H4 (cell line): ENCODE data around the gene AGXT. TPM values are rescaled to one million over a fixed set of nuclear protein-coding genes. Genes with fewer than 3 reads are reported as not detected.
A peak's percentile ranks its signal among the peaks of the same experiment; 100 is the strongest.

Experiments used
- DNase-seq: peaks from one replicate; pipeline ENCODE4 v3.0.0-alpha.2; 2015; ENCODE audit warnings: low spot score
- total RNA-seq: library from RNA; depleted of rRNA; stranded (reverse); fragments of >200 nt; shearing (Covaris generic); gene quantifications from 2 replicates; pipeline ENCODE4 v1.2.3, GENCODE V29; 2014; rRNA removed

AGXT gene
- not detected in 2 replicates for total RNA-seq

- DNase-seq, result peak; percentile 47
These were observed at the start of gene AGXT for GRCh38 chr2:240868286-240869108. AGXT (plus strand) TSS chr2:240868824; CDS start chr2:240868866, 42 bp downstream.

GRCh38 chr2:240819126-240819857 lies 49.3 kb upstream of the AGXT start:
- DNase-seq, result no peak

GRCh38 chr2:240819858-240820606 lies 48.6 kb upstream of the AGXT start, which contains the start of gene KIF1A:
KIF1A (minus strand) TSS chr2:240820219; CDS start chr2:240797752, 22,467 bp downstream.
- peak; percentile 2 for DNase-seq

- peak; percentile 1 for DNase-seq
These were observed 47.8 kb upstream of the AGXT start for GRCh38 chr2:240820607-240821428.

- no peak for DNase-seq
These were observed 47.2 kb upstream of the AGXT start for GRCh38 chr2:240821429-240821778.

- no peak for DNase-seq
These were observed 46.3 kb upstream of the AGXT start for GRCh38 chr2:240822280-240822847.

GRCh38 chr2:240823449-240824336 lies 44.9 kb upstream of the AGXT start:
- DNase-seq, result no peak

- DNase-seq, result no peak
These were observed 43.1 kb upstream of the AGXT start for GRCh38 chr2:240825476-240825875.

GRCh38 chr2:240831594-240832204 lies 36.9 kb upstream of the AGXT start:
- peak; percentile 3 for DNase-seq

GRCh38 chr2:240832205-240832727 lies 36.4 kb upstream of the AGXT start:
- peak; percentile 89 for DNase-seq

GRCh38 chr2:240832921-240833494 lies 35.6 kb upstream of the AGXT start:
- no peak for DNase-seq

- DNase-seq, result no peak
These were observed 34.8 kb upstream of the AGXT start for GRCh38 chr2:240833724-240834285.

GRCh38 chr2:240834377-240834975 lies 34.1 kb upstream of the AGXT start:
- DNase-seq, result no peak

- DNase-seq, result no peak
These were observed 33.1 kb upstream of the AGXT start for GRCh38 chr2:240835528-240835927.

GRCh38 chr2:240836781-240837467 lies 31.7 kb upstream of the AGXT start:
- no peak for DNase-seq

- no peak for DNase-seq
These were observed 31.0 kb upstream of the AGXT start for GRCh38 chr2:240837621-240838020.
